A673 (cell line): ENCODE measurements around the gene HNRNPUL1. TPM values are rescaled to one million over a fixed set of nuclear protein-coding genes. Genes with fewer than 3 reads are reported as not detected.
A peak's percentile ranks its signal among the peaks of the same experiment; 100 is the strongest.

Experiments used
- BruUV-seq: library from RNA; stranded (reverse); fragments of 400-500 nt; replicated peaks from 2 replicates; lab custom pipeline; 2021; lab: Mats Ljungman, UMichigan
- CTCF ChIA-PET: fragments of 300-600 bp; sonication (Branson Sonifier 250); formaldehyde crosslinking; loops from one replicate; lab custom pipeline; 2022; ENCODE audit warnings: antibody characterized with exemption; lab: Charles Lee
- POLR2A ChIA-PET: fragments of 300-600 bp; sonication (Branson Sonifier 250); formaldehyde crosslinking; loops from one replicate; lab custom pipeline; 2022; ENCODE audit warnings: antibody characterized with exemption; ENCODE audit not compliant: low non-redundant PET; lab: Charles Lee
- DNase-seq: peaks from one replicate; pipeline ENCODE4 v3.0.0-alpha.2; 2015; ENCODE audit warnings: low spot score
- H3K27ac ChIP-seq: fragments of 200-600 bp; sonication (generic); 2 replicates; pipeline ENCODE4 v1.5.1; 2016; ENCODE audit warnings: mixed run types, low read depth, mild to moderate bottlenecking, mixed read lengths, antibody characterized with exemption, low read length; ENCODE audit not compliant: poor library complexity, severe bottlenecking
- H3K27me3 ChIP-seq: fragments of 200-600 bp; sonication (generic); replicated peaks from 2 replicates; pipeline ENCODE4 v1.6.1; 2017; ENCODE audit warnings: mixed run types, low read depth, mild to moderate bottlenecking, mixed read lengths, antibody characterized with exemption, low read length; ENCODE audit not compliant: insufficient read depth, poor library complexity
- H3K36me3 ChIP-seq: fragments of 200-600 bp; sonication (generic); 2 replicates; pipeline ENCODE4 v1.6.1; 2016; ENCODE audit warnings: mixed run types, mild to moderate bottlenecking, mixed read lengths, antibody characterized with exemption, low read length; ENCODE audit not compliant: insufficient read depth, poor library complexity, severe bottlenecking
- H3K4me1 ChIP-seq: fragments of 200-600 bp; sonication (generic); 2 replicates; pipeline ENCODE4 v1.6.1; 2017; ENCODE audit warnings: mixed run types, mild to moderate bottlenecking, mixed read lengths, antibody characterized with exemption, low read length; ENCODE audit not compliant: insufficient read depth, poor library complexity, severe bottlenecking
- H3K4me3 ChIP-seq: fragments of 200-600 bp; sonication (generic); 2 replicates; pipeline ENCODE4 v1.5.1; 2016; ENCODE audit warnings: low read depth, mixed run types, mild to moderate bottlenecking, mixed read lengths, low read length; ENCODE audit not compliant: poor library complexity, severe bottlenecking
- H3K9me3 ChIP-seq: fragments of 200-600 bp; sonication (generic); 2 replicates; pipeline ENCODE4 v1.6.1; 2016; ENCODE audit warnings: mixed run types, low read depth, mild to moderate bottlenecking, mixed read lengths, antibody characterized with exemption, low read length; ENCODE audit not compliant: poor library complexity, severe bottlenecking
- CTCF ChIP-seq: fragments of 300-800, 200-600 bp; sonication (generic); conservative IDR thresholded peaks from 2 replicates; pipeline ENCODE4 v1.5.1; 2017; ENCODE audit warnings: low read depth, mild to moderate bottlenecking, antibody characterized with exemption, low read length, moderate library complexity, mixed read lengths
- EZH2 ChIP-seq: fragments of 200-600 bp; sonication (generic); IDR thresholded peaks from 2 replicates; pipeline ENCODE4 v1.6.1; 2017; ENCODE audit warnings: borderline replicate concordance, low read depth, mild to moderate bottlenecking, mixed read lengths, antibody characterized with exemption, low read length; ENCODE audit not compliant: poor library complexity, severe bottlenecking
- intact Hi-C: fragments of 100-400 bp; cut with micrococcal nuclease; formaldehyde crosslinking; loops from one replicate; pipeline ENCODE4 v1.10.0; 2022; ENCODE audit not compliant: unreplicated experiment
- total RNA-seq: library from RNA; stranded (reverse); gene quantifications from 2 replicates; pipeline ENCODE4 v1.2.3, GENCODE V29; 2021

HNRNPUL1 gene
- total RNA-seq, 1 experiment from 2014 or later: 344 TPM

- Histone ChIP-seq H3K27ac (no peak overlapping the region), H3K27me3 (no peaks in the 10 kb centered on the region), H3K4me1 (peaks cover 6% of the 10 kb centered on the region), H3K9me3 (no peaks in the 10 kb centered on the region), H3K4me3 (no peak overlapping the region), H3K36me3 (no peaks in the 10 kb centered on the region)
- CTCF ChIA-PET: no interaction called here
- POLR2A ChIA-PET: no interaction called here
- intact Hi-C loops: no loop called here
- BruUV-seq: no TSS peak
- DNase-seq: no peak
- TF ChIP-seq EZH2 (no peak), CTCF (no peak)
Measured at GRCh38 chr19:41224632-41225031, 39.5 kb upstream of the HNRNPUL1 start.

DNA sequence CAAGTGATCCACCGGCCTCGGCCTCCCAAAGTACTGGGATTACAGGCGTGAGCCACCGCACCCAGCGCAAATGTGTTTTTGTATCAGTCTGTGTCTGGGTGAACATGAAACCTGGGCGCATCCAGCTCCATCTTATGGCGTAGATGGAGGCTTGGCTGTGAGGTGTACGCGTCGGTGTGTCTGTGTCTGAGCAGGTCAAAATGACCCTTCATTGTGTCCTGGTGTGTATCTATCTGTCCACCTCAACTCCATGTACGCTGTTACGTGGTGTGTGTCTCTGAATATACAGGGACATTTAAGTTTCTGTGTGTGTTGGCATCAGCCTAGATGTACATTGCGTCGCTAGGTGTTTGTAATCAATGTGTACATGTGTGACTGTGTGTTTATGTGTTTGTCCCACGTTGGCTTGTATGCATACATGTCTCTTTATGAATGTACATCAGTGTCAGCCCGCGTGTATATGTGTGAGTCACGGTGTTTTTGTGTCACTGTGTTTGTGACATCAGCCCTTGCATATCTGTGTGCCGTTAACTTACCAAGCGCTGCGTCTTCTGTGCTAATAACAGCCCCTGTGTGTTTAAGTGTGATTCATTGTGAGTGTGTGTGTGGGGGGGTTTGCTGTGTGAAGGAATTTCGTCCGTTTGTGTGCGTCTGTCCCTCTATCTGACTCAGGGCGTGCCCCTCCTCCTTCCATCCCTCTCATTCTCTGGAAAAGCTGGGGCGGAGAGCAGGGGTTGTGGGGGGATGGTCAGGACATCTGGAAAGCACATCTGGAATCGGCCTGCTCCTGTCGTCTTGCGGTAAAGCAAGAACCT, 38.7 kb upstream of the HNRNPUL1 start:
- CTCF ChIA-PET: interaction anchor here (1.2 kb wide), 1 partner anchor 21 kb away, joined by 16 read pairs; no protein-coding TSS in a partner anchor
- Histone ChIP-seq H3K27me3 (no peaks in the 10 kb centered on the region), H3K27ac (peak overlapping the region; percentile 46), H3K9me3 (no peaks in the 10 kb centered on the region), H3K4me3 (peak overlapping the region; percentile 48), H3K4me1 (peaks cover 6% of the 10 kb centered on the region), H3K36me3 (no peaks in the 10 kb centered on the region)
- POLR2A ChIA-PET: no interaction called here
- no TSS peak for BruUV-seq
- DNase-seq: peak; percentile 53
- no peak for TF ChIP-seq CTCF
- no peak for TF ChIP-seq EZH2
- intact Hi-C loops: no loop called here

DNA sequence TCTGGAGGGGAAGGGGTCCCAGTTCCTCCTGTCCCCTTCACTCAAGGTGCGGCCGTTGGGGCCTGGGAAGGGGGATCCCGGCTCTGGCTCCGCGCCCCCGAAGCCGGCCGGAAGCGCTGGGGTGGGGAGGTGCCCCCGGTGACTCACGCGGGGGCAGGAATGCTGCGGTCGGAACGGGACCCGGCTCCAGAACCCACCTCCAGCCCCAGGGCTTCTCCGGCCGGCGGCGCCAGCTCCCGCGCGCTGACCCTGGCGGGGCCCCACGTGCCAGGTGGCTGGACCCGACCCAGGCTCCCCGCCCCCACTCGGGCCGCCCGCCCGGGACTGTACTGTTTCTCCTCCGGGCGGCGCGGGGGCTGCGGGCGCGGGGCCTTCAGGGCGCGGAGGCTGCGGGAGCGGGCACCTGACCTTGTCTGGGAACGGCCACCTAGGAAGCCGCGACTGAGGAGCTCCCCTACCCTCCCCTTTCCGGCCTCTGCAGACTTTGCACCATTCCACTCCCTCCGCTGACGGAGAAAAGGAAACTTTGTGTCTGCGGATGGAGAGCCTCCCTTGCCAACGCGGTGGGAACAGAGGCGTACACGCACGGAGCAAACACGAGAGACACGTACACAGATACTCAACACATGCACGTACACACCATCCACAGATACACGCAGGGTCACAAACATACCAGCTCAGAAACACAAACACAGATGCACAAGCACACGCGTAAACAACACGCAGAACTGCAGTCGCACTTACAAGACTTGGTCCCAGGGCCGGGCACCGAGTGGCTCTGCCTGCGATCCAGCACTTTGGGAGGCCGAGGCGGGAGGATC, 37.9 kb upstream of the HNRNPUL1 start:
- Histone ChIP-seq H3K36me3 (no peaks in the 10 kb centered on the region), H3K4me3 (peak overlapping the region; percentile 48), H3K27me3 (no peaks in the 10 kb centered on the region), H3K9me3 (no peaks in the 10 kb centered on the region), H3K27ac (peak overlapping the region; percentile 46), H3K4me1 (peaks cover 6% of the 10 kb centered on the region)
- CTCF ChIA-PET: interaction anchor here (1.2 kb wide), 1 partner anchor 22 kb away, joined by 16 read pairs; no protein-coding TSS in a partner anchor
- DNase-seq: peak; percentile 52
- no peak for TF ChIP-seq CTCF
- TF ChIP-seq EZH2: no peak
- POLR2A ChIA-PET: no interaction called here
- no TSS peak for BruUV-seq
- intact Hi-C loops: no loop called here
